WTC11 (cell line): Measurements from ENCODE around the gene ABLIM2. TPM values are rescaled to one million over a fixed set of nuclear protein-coding genes. Genes with fewer than 3 reads are reported as not detected.

Experiments
- ATAC-seq: fragments of 200-7000 bp; cut with Tn5 transposase; 2 replicates; pipeline ENCODE4 v1.10.0; 2021; ENCODE audit warnings: mild to moderate bottlenecking, moderate library complexity
- CTCF ChIA-PET: fragments of 300-600 bp; sonication (Branson Sonifier 250); formaldehyde crosslinking; loops from one replicate; lab custom pipeline; 2021; ENCODE audit warnings: antibody characterized with exemption; lab: Charles Lee
- POLR2A ChIA-PET: fragments of 350-600 bp; sonication (Branson Sonifier 250); formaldehyde crosslinking; loops from one replicate; lab custom pipeline; 2021; ENCODE audit warnings: antibody characterized with exemption; lab: Charles Lee
- DNase-seq: peaks from one replicate; pipeline ENCODE4 v3.0.0; 2021; ENCODE audit warnings: low spot score
- H3K27ac Mint-ChIP-seq: 2 replicates; pipeline ENCODE4 v1.8.0; 2021; ENCODE audit warnings: mixed read lengths
- H3K27me3 Mint-ChIP-seq: 2 replicates; pipeline ENCODE4 v1.8.0; 2021; ENCODE audit warnings: low read depth, mild to moderate bottlenecking, moderate library complexity, mixed read lengths
- H3K36me3 Mint-ChIP-seq: 2 replicates; pipeline ENCODE4 v1.8.0; 2021; ENCODE audit warnings: mixed read lengths
- H3K4me1 Mint-ChIP-seq: 2 replicates; pipeline ENCODE4 v1.8.0; 2022; ENCODE audit warnings: mixed read lengths
- H3K4me3 Mint-ChIP-seq: 2 replicates; pipeline ENCODE4 v1.8.0; 2021; ENCODE audit warnings: mild to moderate bottlenecking, moderate library complexity, mixed read lengths
- H3K9me3 Mint-ChIP-seq: 2 replicates; pipeline ENCODE4 v1.8.0; 2021; ENCODE audit warnings: mixed read lengths
- ATF2 ChIP-seq: sonication (generic); formaldehyde crosslinking; IDR thresholded peaks from 2 replicates; pipeline ENCODE4 v1.8.1; 2022; ENCODE audit warnings: low read depth, missing genetic modification reagents, borderline replicate concordance
- CREB1 ChIP-seq: sonication (generic); formaldehyde crosslinking; IDR thresholded peaks from 2 replicates; pipeline ENCODE4 v1.8.0; 2023; ENCODE audit warnings: mild to moderate bottlenecking, missing genetic modification reagents
- CREM ChIP-seq: sonication (generic); formaldehyde crosslinking; IDR thresholded peaks from 2 replicates; pipeline ENCODE4 v1.8.1; 2022; ENCODE audit warnings: mild to moderate bottlenecking, missing genetic modification reagents, moderate library complexity
- CTCF ChIP-seq: fragments of 200-600 bp; IDR thresholded peaks from 2 replicates; pipeline ENCODE4 v1.8.0; 2022; ENCODE audit warnings: antibody characterized with exemption
- E2F1 ChIP-seq: sonication (generic); formaldehyde crosslinking; IDR thresholded peaks from 2 replicates; pipeline ENCODE4 v1.8.0; 2022; ENCODE audit warnings: mild to moderate bottlenecking, missing genetic modification reagents
- ETV6 ChIP-seq: sonication (generic); formaldehyde crosslinking; IDR thresholded peaks from 2 replicates; pipeline ENCODE4 v1.8.1; 2022; ENCODE audit warnings: mild to moderate bottlenecking, missing genetic modification reagents
- HMGA2 ChIP-seq: fragments of 250-450 bp; sonication (Bioruptor Pico); IDR thresholded peaks from 2 replicates; pipeline ENCODE4 v1.4.0; 2021; ENCODE audit warnings: mild to moderate bottlenecking, moderate library complexity
- MAX ChIP-seq: sonication (generic); formaldehyde crosslinking; IDR thresholded peaks from 2 replicates; pipeline ENCODE4 v1.8.0; 2022; ENCODE audit warnings: mild to moderate bottlenecking, missing genetic modification reagents
- MYBL2 ChIP-seq: sonication (generic); formaldehyde crosslinking; IDR thresholded peaks from 2 replicates; pipeline ENCODE4 v1.8.1; 2023; ENCODE audit warnings: mild to moderate bottlenecking, moderate library complexity, missing genetic modification reagents
- PREB ChIP-seq: sonication (generic); formaldehyde crosslinking; IDR thresholded peaks from 2 replicates; pipeline ENCODE4 v1.8.1; 2022; ENCODE audit warnings: mild to moderate bottlenecking, missing genetic modification reagents, moderate library complexity, borderline replicate concordance
- PRRX2 ChIP-seq: fragments of 250-450 bp; sonication (Bioruptor Pico); IDR thresholded peaks from 2 replicates; pipeline ENCODE4 v1.8.0; 2021; ENCODE audit warnings: mild to moderate bottlenecking
- TEAD4 ChIP-seq: sonication (generic); formaldehyde crosslinking; IDR thresholded peaks from 2 replicates; pipeline ENCODE4 v1.8.0; 2022; ENCODE audit warnings: mild to moderate bottlenecking, missing genetic modification reagents
- USF1 ChIP-seq: sonication (generic); formaldehyde crosslinking; IDR thresholded peaks from 2 replicates; pipeline ENCODE4 v1.8.0; 2022; ENCODE audit warnings: mild to moderate bottlenecking, missing genetic modification reagents
- ZBTB21 ChIP-seq: sonication (generic); formaldehyde crosslinking; IDR thresholded peaks from 2 replicates; pipeline ENCODE4 v1.8.1; 2023; ENCODE audit warnings: mild to moderate bottlenecking, missing genetic modification reagents, borderline replicate concordance
- ZNF138 ChIP-seq: sonication (generic); formaldehyde crosslinking; conservative IDR thresholded peaks from 2 replicates; pipeline ENCODE4 v1.8.1; 2022; ENCODE audit warnings: mild to moderate bottlenecking, moderate library complexity, missing genetic modification reagents
- ZNF396 ChIP-seq: fragments of 250-450 bp; sonication (Bioruptor Pico); IDR thresholded peaks from 2 replicates; pipeline ENCODE4 v1.8.0; 2021; ENCODE audit warnings: mild to moderate bottlenecking, moderate library complexity, borderline replicate concordance
- ZNF416 ChIP-seq: fragments of 250-450 bp; sonication (Bioruptor Pico); IDR thresholded peaks from 2 replicates; pipeline ENCODE4 v1.9.0; 2021; ENCODE audit warnings: mild to moderate bottlenecking, inconsistent platforms
- ZNF423 ChIP-seq: fragments of 250-450 bp; sonication (Bioruptor Pico); IDR thresholded peaks from 2 replicates; pipeline ENCODE4 v2.1.2; 2022; ENCODE audit warnings: mild to moderate bottlenecking, moderate library complexity
- ZSCAN18 ChIP-seq: fragments of 250-450 bp; sonication (Bioruptor Pico); IDR thresholded peaks from 2 replicates; pipeline ENCODE4 v2.1.2; 2022; ENCODE audit warnings: mild to moderate bottlenecking, moderate library complexity
- total RNA-seq: library from RNA; stranded (reverse); gene quantifications from 3 replicates; pipeline ENCODE4 v1.2.3, GENCODE V29; 2021

Gene ABLIM2
- total RNA-seq, 1 experiment from 2014 or later = 2.6 TPM

GRCh38 chr4:8107146-8107657, 51.4 kb downstream of the ABLIM2 start (continued):
- no peak for TF ChIP-seq ZNF416 (CRISPR knock-in tag)

- H3K4me1 Mint-ChIP-seq = peaks cover 43% of the 10 kb centered on the region
- peaks cover 4% of the 10 kb centered on the region; the same call in 1 of the 2 replicates for H3K9me3 Mint-ChIP-seq
- ATAC-seq (no peak), DNase-seq (no peak)
- ChIA-PET CTCF (interaction anchor here (0.6 kb wide), 1 partner anchor 461 kb away, joined by 4 read pairs; no protein-coding TSS in a partner anchor), POLR2A (no interaction called here)
- H3K27me3 Mint-ChIP-seq = peaks cover 3% of the 10 kb centered on the region; the same call in 1 of the 2 replicates
- H3K27ac Mint-ChIP-seq = no peak overlapping the region
- H3K36me3 Mint-ChIP-seq = no peaks in the 10 kb centered on the region
- H3K4me3 Mint-ChIP-seq = no peak overlapping the region
- TF ChIP-seq ZNF423 (CRISPR knock-in tag) = no peak
- TF ChIP-seq CREB1 (CRISPR knock-in tag) = no peak
- no peak for TF ChIP-seq ZSCAN18 (CRISPR knock-in tag)
- no peak for TF ChIP-seq ATF2
- TF ChIP-seq CREM = no peak
- TF ChIP-seq MYBL2 (CRISPR knock-in tag) = no peak
- TF ChIP-seq E2F1 (CRISPR knock-in tag) = no peak
- no peak for TF ChIP-seq TEAD4 (CRISPR knock-in tag)
- TF ChIP-seq ZNF138 = no peak
- TF ChIP-seq PRRX2 (CRISPR knock-in tag) = no peak
- TF ChIP-seq PREB (CRISPR knock-in tag) = no peak
- no peak for TF ChIP-seq MAX (CRISPR knock-in tag)
Observed at GRCh38 chr4:8106451-8107025, 52.1 kb downstream of the ABLIM2 start.

GRCh38 chr4:8105306-8106100, 53.1 kb downstream of the ABLIM2 start:
- H3K4me1 Mint-ChIP-seq = peaks cover 37% of the 10 kb centered on the region
- H3K27me3 Mint-ChIP-seq = peaks cover 3% of the 10 kb centered on the region; the same call in 1 of the 2 replicates
- DNase-seq = no peak
- H3K9me3 Mint-ChIP-seq = peaks cover 4% of the 10 kb centered on the region; the same call in 1 of the 2 replicates
- H3K27ac Mint-ChIP-seq = no peak overlapping the region
- no peak overlapping the region for H3K4me3 Mint-ChIP-seq
- H3K36me3 Mint-ChIP-seq = no peaks in the 10 kb centered on the region
- POLR2A ChIA-PET = no interaction called here
- CTCF ChIA-PET = no interaction called here
- ATAC-seq = no peak
- TF ChIP-seq USF1 (CRISPR knock-in tag) (no peak), CTCF (no peak), HMGA2 (CRISPR knock-in tag) (no peak), E2F1 (CRISPR knock-in tag) (no peak), ZBTB21 (CRISPR knock-in tag) (no peak), ATF2 (no peak), ETV6 (CRISPR knock-in tag) (no peak), ZNF396 (CRISPR knock-in tag) (no peak)
